Activated naive CD4-positive, alpha-beta T cell treated with anti-CD3 and anti-CD28 coated beads for 36 hours (primary cell): ENCODE data around the gene DNAH9. TPM values are rescaled to one million over a fixed set of nuclear protein-coding genes. Genes with fewer than 3 reads are reported as not detected.

ENCODE experiments used
- CTCF ChIA-PET: fragments of 350-600 bp; sonication (Branson Sonifier 250); formaldehyde crosslinking; loops from one replicate; lab custom pipeline; 2021; ENCODE audit warnings: antibody characterized with exemption; lab: Charles Lee
- DNase-seq: peaks from one replicate; pipeline ENCODE4 v3.0.0-alpha.2; 2020
- H3K27ac Mint-ChIP-seq: one replicate; pipeline ENCODE4 v1.8.0; 2021; ENCODE audit warnings: mild to moderate bottlenecking, mixed read lengths
- H3K27me3 Mint-ChIP-seq: one replicate; pipeline ENCODE4 v1.8.0; 2021; ENCODE audit warnings: low read depth, mixed read lengths
- H3K36me3 Mint-ChIP-seq: one replicate; pipeline ENCODE4 v1.8.0; 2021; ENCODE audit warnings: low read depth, mixed read lengths
- H3K4me1 Mint-ChIP-seq: one replicate; pipeline ENCODE4 v1.8.0; 2021; ENCODE audit warnings: low read depth, mixed read lengths
- H3K4me3 Mint-ChIP-seq: one replicate; pipeline ENCODE4 v1.8.0; 2021; ENCODE audit warnings: mild to moderate bottlenecking, moderate library complexity, mixed read lengths
- H3K9me3 Mint-ChIP-seq: one replicate; pipeline ENCODE4 v1.8.0; 2021; ENCODE audit warnings: mixed read lengths
- intact Hi-C: fragments of 100-400 bp; cut with micrococcal nuclease; formaldehyde crosslinking; loops from one replicate; pipeline ENCODE4 v1.15.1; 2023
- total RNA-seq, 2 experiments: library from RNA; stranded (reverse); gene quantifications; one replicate each; pipeline ENCODE4 v1.2.3, GENCODE V29; 2021

DNAH9 gene
- total RNA-seq, 2 experiments from 2014 or later, result not detected

DNA sequence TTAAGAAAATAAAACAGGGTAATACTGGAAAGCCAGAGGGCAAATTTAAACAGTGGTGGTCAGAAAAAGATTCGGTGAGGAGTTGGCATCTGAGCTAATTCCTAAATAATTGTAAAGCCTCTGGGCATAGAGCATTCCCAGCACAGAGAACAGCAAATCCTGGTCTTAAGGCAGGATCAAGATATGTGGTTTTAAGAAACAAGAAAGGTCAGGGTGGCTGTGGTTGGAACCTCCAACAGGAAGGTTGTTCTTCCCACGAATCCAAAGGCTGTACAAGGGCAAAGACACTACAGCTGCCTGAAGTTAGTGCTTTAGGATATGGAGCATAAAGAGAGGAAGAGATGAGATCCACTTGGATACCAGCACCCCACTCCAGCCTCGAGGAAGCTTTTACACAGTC is 284.4 kb downstream of the DNAH9 start:
- CTCF ChIA-PET, result no interaction called here

GRCh38 chr17:11885051-11885450 is 286.8 kb downstream of the DNAH9 start:
- Mint-ChIP-seq H3K4me3 (no peak overlapping the region), H3K4me1 (no peaks in the 10 kb centered on the region), H3K36me3 (no peaks in the 10 kb centered on the region), H3K27me3 (peaks cover 2% of the 10 kb centered on the region), H3K27ac (no peak overlapping the region), H3K9me3 (peaks cover 4% of the 10 kb centered on the region)
- intact Hi-C loops, result no loop called here
- no peak for DNase-seq
- CTCF ChIA-PET, result no interaction called here

More for the DNA sequence above, 284.4 kb downstream of the DNAH9 start:
- intact Hi-C loops, result no loop called here
- H3K9me3 Mint-ChIP-seq, result peaks cover 4% of the 10 kb centered on the region
- H3K36me3 Mint-ChIP-seq, result no peaks in the 10 kb centered on the region
- no peaks in the 10 kb centered on the region for H3K4me1 Mint-ChIP-seq
- peaks cover 2% of the 10 kb centered on the region for H3K27me3 Mint-ChIP-seq
- no peak overlapping the region for H3K4me3 Mint-ChIP-seq
- no peak overlapping the region for H3K27ac Mint-ChIP-seq
- DNase-seq, result no peak

DNA sequence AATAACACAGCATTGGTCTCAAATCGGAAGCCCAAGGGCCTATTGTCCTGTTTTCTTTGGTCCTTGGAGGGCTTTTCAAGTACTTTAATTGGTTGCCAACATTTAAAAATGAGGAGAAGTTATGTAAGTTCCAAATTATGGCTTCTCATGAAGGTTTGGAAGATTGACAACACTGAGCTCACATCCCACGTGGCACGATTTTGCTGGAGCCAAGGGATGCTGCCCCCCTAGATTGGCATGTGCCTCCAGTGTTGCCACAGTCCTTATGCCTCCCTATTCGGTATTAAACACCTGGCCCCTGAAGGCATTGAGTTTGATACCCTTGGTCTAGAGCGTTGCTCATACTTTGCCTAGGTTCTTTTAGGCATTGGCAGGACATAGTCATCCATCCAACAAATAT is 291.0 kb downstream of the DNAH9 start:
- Mint-ChIP-seq H3K27ac (no peak overlapping the region), H3K36me3 (no peaks in the 10 kb centered on the region), H3K27me3 (peaks cover 2% of the 10 kb centered on the region), H3K9me3 (peaks cover 2% of the 10 kb centered on the region), H3K4me3 (no peak overlapping the region), H3K4me1 (no peaks in the 10 kb centered on the region)
- DNase-seq, result no peak
- CTCF ChIA-PET, result interaction anchor here (1.0 kb wide), 1 partner anchor 46 kb away, joined by 3 read pairs; no protein-coding TSS in a partner anchor
- intact Hi-C loops, result no loop called here

DNA sequence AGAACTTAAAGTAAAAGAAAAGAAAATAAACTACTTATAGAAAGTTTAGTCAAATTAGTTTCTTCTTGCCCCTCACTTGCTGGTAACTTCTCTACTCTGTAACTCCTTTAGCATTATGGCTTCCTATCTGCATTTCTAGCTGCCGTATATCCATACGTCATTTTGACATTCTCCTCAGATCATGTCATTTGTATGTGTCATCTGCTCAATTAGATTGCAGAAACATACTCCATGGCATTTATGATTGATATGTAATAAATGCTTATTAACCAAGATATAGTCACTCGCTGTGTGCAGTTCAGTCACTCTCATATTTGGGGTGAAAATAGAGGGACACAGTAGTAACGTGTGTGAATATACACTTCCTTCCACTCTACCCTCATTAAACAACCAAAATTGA is 295.6 kb downstream of the DNAH9 start:
- no peak for DNase-seq
- no peak overlapping the region for H3K4me3 Mint-ChIP-seq
- no peak overlapping the region for H3K27ac Mint-ChIP-seq
- intact Hi-C loops, result no loop called here
- H3K4me1 Mint-ChIP-seq, result no peaks in the 10 kb centered on the region
- H3K36me3 Mint-ChIP-seq, result no peaks in the 10 kb centered on the region
- peaks cover 2% of the 10 kb centered on the region for H3K27me3 Mint-ChIP-seq
- CTCF ChIA-PET, result no interaction called here
- no peaks in the 10 kb centered on the region for H3K9me3 Mint-ChIP-seq

DNA sequence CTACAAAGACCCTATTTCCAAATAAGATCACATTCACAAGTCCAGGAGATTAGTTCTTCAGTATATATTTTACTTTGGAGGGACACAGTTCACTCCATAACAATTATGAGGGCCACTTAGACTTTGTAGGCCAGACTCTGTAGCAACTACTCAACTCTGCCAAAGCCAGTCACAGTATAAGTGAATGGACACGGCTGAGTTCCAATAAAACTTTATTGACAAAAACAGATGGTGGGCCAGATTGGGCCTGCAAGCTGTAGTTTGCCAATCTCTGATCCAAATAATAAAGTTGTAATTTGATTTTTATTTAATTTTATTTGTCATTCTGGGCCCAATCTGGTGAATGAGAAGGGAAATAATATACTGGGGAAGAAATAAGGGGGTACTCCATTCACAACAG is 297.9 kb downstream of the DNAH9 start:
- no peaks in the 10 kb centered on the region for H3K36me3 Mint-ChIP-seq
- no peak overlapping the region for H3K27ac Mint-ChIP-seq
- DNase-seq, result no peak
- no peaks in the 10 kb centered on the region for H3K9me3 Mint-ChIP-seq
- no peaks in the 10 kb centered on the region for H3K4me1 Mint-ChIP-seq
- H3K4me3 Mint-ChIP-seq, result no peak overlapping the region
- H3K27me3 Mint-ChIP-seq, result peaks cover 14% of the 10 kb centered on the region
- intact Hi-C loops, result no loop called here
- CTCF ChIA-PET, result no interaction called here

DNA sequence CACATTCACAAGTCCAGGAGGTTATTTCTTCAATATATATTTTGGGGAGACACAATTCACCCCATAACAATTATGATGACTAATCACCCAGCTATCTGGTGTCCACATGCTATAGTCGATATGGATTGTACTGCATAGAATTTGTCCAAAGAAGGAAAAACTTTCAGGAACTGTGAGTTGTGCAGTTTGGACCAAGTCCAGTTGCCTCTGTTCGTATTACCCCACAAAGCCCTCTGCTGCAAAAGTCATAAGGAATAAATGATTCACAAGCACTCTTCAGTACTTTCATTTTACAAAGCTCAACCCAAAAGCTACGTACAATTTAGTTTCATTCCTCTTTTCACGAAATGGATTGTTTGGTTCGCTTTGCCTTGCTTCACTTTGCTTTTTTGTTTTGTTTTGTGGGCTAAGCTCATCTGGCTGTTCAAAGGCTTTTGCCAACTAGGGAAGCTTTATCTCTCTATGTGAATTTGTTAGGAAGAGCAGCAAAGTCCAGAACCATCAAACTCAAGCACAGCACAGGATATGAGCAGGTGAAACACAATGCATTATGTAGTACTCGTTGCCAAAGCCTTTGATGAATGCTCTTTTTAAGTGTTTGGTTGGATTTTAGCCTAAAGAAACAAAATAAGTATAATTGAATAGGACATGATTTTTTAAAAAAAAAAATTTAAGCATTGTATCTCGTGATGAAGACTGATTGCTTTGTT is 300.4 kb downstream of the DNAH9 start:
- H3K36me3 Mint-ChIP-seq, result no peaks in the 10 kb centered on the region
- no peak overlapping the region for H3K27ac Mint-ChIP-seq
- H3K4me3 Mint-ChIP-seq, result no peak overlapping the region
- no peaks in the 10 kb centered on the region for H3K9me3 Mint-ChIP-seq
- H3K27me3 Mint-ChIP-seq, result peaks cover 16% of the 10 kb centered on the region
- intact Hi-C loops, result no loop called here
- H3K4me1 Mint-ChIP-seq, result no peaks in the 10 kb centered on the region
- CTCF ChIA-PET, result no interaction called here
- DNase-seq, result no peak

DNA sequence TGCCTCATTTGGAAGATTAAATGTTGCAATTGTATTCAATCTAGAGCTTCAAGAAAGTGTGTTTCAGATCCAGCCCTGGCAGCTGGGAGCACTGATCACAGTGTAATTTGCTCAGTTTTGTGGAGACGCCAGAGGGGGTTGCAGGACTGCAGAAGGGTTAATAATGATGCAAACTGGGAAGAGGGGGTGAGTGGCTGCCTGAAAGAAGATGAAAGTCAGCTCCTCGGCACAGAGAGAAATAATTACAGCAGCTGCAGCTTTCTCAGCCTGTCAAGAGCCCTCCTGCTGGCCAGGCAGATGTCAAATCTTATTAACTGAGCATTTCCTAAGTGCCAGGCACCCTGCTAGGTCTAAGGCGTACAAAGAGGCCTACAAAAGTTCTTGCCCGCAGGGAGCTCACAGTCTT is 301.3 kb downstream of the DNAH9 start:
- Mint-ChIP-seq H3K27ac (no peak overlapping the region), H3K27me3 (peaks cover 16% of the 10 kb centered on the region), H3K9me3 (no peaks in the 10 kb centered on the region), H3K4me3 (no peak overlapping the region), H3K4me1 (no peaks in the 10 kb centered on the region), H3K36me3 (no peaks in the 10 kb centered on the region)
- no peak for DNase-seq
- intact Hi-C loops, result no loop called here
- CTCF ChIA-PET, result no interaction called here

DNA sequence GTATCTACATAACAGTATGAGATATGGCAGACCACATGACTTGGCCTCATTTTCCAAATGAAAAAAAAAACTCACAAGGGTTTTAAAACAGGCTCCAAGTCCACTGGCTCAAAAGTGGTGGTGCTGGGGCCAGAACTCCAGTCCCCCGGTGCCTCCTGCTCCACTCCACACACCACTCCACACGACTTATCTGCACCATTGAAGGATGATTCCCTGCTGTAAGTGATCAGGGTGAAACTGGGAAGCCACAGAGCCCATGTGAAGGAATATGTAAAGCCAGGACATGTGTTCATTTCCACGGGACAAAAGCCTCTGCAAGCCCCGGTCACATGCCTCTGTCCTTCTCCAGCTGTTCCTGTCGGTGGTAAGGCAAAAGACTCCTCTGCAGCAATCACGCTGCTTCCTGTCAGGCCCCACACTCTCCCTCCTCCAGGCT is 301.8 kb downstream of the DNAH9 start:
- Mint-ChIP-seq H3K4me1 (no peaks in the 10 kb centered on the region), H3K9me3 (no peaks in the 10 kb centered on the region), H3K27ac (no peak overlapping the region), H3K4me3 (no peak overlapping the region), H3K27me3 (peaks cover 16% of the 10 kb centered on the region), H3K36me3 (no peaks in the 10 kb centered on the region)
- CTCF ChIA-PET, result no interaction called here
- intact Hi-C loops, result no loop called here
- no peak for DNase-seq

DNA sequence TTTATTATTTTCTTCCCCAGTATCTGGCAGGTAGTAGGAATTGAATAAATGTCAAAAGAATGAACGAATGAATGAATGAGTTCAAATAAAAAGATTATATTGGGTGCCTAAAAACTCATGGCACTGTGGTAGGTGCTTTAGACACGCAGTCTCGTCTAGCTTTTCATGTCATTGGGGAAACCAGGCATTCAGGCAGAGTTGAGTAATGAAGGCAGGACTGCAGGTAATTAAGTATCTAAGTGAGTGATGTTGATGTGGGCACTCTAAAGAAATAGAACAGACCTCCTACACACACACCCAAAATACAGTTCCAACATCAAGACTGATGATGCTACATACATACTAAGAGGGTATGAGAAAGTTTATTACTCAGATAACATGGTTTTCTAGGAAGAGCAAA is 302.4 kb downstream of the DNAH9 start:
- intact Hi-C loops, result no loop called here
- no peak for DNase-seq
- Mint-ChIP-seq H3K27me3 (peaks cover 16% of the 10 kb centered on the region), H3K27ac (no peak overlapping the region), H3K36me3 (no peaks in the 10 kb centered on the region), H3K4me3 (no peak overlapping the region), H3K9me3 (no peaks in the 10 kb centered on the region), H3K4me1 (no peaks in the 10 kb centered on the region)
- CTCF ChIA-PET, result interaction anchor here (0.7 kb wide), 1 partner anchor 40 kb away, joined by 3 read pairs; no protein-coding TSS in a partner anchor

DNA sequence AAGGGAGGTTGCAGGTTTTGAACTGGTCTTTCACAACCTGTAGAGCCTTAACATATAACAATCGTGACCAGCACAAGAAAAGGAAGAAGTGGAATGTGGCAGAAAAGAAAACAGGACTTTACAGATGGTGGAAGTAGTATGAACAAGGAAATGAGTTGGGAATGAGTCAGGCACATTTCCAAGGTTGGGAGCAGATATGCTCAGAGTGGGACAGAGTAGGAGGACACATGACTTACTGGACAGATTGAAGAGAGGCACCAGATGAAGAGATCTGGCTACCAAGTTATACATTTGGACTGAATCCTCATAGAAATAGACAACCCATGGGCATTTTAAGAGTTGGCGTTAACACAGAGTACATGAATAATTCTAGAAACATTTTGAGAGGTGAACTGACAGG is 303.7 kb downstream of the DNAH9 start:
- Mint-ChIP-seq H3K4me1 (no peaks in the 10 kb centered on the region), H3K9me3 (no peaks in the 10 kb centered on the region), H3K4me3 (no peak overlapping the region), H3K27me3 (peaks cover 16% of the 10 kb centered on the region), H3K27ac (no peak overlapping the region), H3K36me3 (no peaks in the 10 kb centered on the region)
- intact Hi-C loops, result no loop called here
- CTCF ChIA-PET, result no interaction called here
- DNase-seq, result no peak

DNA sequence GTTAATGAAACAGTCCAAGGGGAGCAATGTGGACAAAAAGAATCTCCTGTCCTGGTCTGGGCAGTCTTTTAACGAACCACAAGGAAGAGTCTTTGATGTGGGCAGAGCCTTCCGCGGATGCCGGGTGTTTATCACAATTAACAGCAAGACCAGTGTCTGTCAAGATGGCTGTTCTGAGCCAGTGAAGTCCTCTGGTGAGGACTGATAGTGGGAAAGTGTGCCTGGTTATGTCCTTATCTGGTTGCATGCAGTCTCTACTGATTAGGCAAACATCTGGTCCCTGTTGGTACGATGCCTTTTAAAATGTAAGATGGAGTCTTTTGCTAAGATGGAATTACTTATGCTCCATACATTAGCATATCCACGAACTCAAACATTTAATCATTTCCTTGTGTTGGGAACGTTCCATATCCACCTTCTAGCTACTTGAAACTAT is 310.5 kb downstream of the DNAH9 start:
- intact Hi-C loops, result no loop called here
- Mint-ChIP-seq H3K27me3 (peaks cover 5% of the 10 kb centered on the region), H3K36me3 (no peaks in the 10 kb centered on the region), H3K4me3 (no peak overlapping the region), H3K4me1 (no peaks in the 10 kb centered on the region), H3K27ac (no peak overlapping the region), H3K9me3 (peaks cover 9% of the 10 kb centered on the region)
- DNase-seq, result no peak
- CTCF ChIA-PET, result no interaction called here

DNA sequence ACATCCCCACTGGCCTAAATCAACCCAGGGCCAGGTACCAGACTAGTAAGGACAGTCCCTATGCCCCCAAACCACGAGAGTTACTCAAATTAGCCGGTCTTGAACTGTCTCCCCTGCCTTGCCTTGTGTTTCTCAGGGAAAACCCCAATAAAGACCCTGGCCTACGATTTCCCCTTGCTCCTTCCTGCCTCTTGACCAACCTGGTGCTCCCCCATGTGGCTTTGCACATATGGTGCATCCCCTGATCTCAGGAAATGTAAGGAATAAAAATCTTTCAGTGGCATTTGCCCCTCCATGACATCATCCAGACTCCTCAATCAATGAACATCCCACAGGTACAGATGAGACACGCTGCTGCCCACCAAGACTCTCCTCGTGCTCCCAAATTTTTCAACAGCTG is 311.1 kb downstream of the DNAH9 start:
- H3K4me3 Mint-ChIP-seq, result no peak overlapping the region
- DNase-seq, result no peak
- H3K27me3 Mint-ChIP-seq, result peaks cover 5% of the 10 kb centered on the region
- H3K36me3 Mint-ChIP-seq, result no peaks in the 10 kb centered on the region
- H3K27ac Mint-ChIP-seq, result no peak overlapping the region
- intact Hi-C loops, result no loop called here
- H3K4me1 Mint-ChIP-seq, result no peaks in the 10 kb centered on the region
- CTCF ChIA-PET, result no interaction called here
- peaks cover 9% of the 10 kb centered on the region for H3K9me3 Mint-ChIP-seq

- DNase-seq, result no peak
- no peaks in the 10 kb centered on the region for H3K36me3 Mint-ChIP-seq
- no peak overlapping the region for H3K27ac Mint-ChIP-seq
- no peaks in the 10 kb centered on the region for H3K4me1 Mint-ChIP-seq
- H3K27me3 Mint-ChIP-seq, result peaks cover 12% of the 10 kb centered on the region
- peaks cover 6% of the 10 kb centered on the region for H3K9me3 Mint-ChIP-seq
- intact Hi-C loops, result no loop called here
- no peak overlapping the region for H3K4me3 Mint-ChIP-seq
- CTCF ChIA-PET, result no interaction called here
Measured at GRCh38 chr17:11916091-11916490, 317.8 kb downstream of the DNAH9 start.
